Measurements from ENCODE around the gene SKIC2. TPM values are rescaled to one million over a fixed set of nuclear protein-coding genes. Genes with fewer than 3 reads are reported as not detected.

Gene SKIC2
- total and polyA plus RNA-seq, 10 of the 15 experiments (the other 5 are each of a cell fraction or from before 2014, with no cell fraction given): 3.3 to 79.2 (median 32.5) TPM

DNA sequence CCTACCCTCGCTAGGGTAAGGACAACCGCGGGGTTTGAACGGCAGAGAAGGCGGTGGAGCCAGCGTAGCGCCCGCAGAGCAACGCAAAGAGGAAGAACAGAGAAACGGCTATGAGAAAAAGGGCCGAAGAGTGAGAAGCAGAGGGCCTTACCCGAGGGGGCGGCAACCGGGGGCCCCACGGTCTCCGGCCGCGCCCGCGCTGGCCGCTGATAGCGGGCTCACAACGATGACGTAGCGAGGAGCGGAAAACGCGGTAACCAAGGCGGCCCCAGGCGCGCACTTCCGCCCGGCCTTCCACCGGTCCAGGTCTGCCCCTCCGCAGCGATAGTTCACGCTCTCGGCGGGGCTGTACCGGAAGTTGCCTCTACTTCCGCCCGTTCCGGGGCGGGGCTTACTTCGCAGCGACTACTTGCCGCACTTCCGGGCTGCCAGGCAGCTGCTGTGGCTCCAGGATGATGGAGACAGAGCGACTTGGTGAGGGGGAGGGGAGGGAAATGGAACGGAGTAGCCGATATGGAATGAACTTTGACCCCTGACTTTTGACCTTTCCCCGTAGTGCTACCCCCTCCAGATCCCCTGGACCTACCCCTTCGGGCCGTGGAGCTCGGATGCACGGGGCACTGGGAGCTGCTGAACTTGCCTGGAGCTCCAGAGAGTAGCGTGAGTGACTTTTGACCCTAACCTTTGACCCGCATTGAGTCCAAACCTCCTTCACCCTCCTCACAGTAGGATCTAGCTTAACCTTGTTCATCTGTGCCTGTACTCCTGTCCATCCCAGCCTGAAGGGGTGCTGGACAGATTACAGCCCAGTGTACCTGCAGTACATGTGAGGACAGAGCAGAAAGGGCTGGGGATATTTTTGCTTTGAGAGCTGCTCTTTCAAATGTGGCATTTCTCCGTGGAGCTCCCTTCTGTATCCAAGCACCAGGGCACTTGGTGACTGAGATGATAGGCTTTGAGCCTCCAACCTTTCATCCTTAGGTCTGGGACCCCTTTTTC lies at the start of gene SKIC2, which contains the start of gene NELFE (continued):
- TF ChIP-seq, protein P1, sequence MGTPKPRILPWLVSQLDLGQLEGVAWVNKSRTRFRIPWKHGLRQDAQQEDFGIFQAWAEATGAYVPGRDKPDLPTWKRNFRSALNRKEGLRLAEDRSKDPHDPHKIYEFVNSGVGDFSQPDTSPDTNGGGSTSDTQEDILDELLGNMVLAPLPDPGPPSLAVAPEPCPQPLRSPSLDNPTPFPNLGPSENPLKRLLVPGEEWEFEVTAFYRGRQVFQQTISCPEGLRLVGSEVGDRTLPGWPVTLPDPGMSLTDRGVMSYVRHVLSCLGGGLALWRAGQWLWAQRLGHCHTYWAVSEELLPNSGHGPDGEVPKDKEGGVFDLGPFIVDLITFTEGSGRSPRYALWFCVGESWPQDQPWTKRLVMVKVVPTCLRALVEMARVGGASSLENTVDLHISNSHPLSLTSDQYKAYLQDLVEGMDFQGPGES (IDR thresholded peaks at IDR 0.05): no peak
- TF ChIP-seq, protein P2, sequence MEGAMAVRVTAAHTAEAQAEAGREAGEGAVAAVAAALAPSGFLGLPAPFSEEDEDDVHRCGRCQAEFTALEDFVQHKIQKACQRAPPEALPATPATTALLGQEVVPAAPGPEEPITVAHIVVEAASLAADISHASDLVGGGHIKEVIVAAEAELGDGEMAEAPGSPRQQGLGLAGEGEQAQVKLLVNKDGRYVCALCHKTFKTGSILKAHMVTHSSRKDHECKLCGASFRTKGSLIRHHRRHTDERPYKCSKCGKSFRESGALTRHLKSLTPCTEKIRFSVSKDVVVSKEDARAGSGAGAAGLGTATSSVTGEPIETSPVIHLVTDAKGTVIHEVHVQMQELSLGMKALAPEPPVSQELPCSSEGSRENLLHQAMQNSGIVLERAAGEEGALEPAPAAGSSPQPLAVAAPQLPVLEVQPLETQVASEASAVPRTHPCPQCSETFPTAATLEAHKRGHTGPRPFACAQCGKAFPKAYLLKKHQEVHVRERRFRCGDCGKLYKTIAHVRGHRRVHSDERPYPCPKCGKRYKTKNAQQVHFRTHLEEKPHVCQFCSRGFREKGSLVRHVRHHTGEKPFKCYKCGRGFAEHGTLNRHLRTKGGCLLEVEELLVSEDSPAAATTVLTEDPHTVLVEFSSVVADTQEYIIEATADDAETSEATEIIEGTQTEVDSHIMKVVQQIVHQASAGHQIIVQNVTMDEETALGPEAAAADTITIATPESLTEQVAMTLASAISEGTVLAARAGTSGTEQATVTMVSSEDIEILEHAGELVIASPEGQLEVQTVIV (IDR thresholded peaks at IDR 0.05; ENCODE audit: borderline replicate concordance, partially characterized antibody): peak; percentile 97
- TF ChIP-seq, protein P3, sequence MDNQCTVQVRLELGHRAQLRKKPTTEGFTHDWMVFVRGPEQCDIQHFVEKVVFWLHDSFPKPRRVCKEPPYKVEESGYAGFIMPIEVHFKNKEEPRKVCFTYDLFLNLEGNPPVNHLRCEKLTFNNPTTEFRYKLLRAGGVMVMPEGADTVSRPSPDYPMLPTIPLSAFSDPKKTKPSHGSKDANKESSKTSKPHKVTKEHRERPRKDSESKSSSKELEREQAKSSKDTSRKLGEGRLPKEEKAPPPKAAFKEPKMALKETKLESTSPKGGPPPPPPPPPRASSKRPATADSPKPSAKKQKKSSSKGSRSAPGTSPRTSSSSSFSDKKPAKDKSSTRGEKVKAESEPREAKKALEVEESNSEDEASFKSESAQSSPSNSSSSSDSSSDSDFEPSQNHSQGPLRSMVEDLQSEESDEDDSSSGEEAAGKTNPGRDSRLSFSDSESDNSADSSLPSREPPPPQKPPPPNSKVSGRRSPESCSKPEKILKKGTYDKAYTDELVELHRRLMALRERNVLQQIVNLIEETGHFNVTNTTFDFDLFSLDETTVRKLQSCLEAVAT (IDR thresholded peaks at IDR 0.05): peak; percentile 97
- TF ChIP-seq IRF4 (IDR thresholded peaks at IDR 0.05; ENCODE audit: low read depth, low read length) (0 out of 2 replicates have a peak, but pooled peaks have one; percentile 6), CREM (IDR thresholded peaks at IDR 0.05; ENCODE audit: low read depth) (peak; percentile 99), SIX5 (IDR thresholded peaks at IDR 0.05; ENCODE audit: low read depth, low read length, severe bottlenecking) (peak; percentile 77), STAT3 (IDR thresholded peaks at IDR 0.05; ENCODE audit: low read depth, low read length) (no peak), MTA2 (IDR thresholded peaks at IDR 0.05; ENCODE audit: low read depth) (peak; percentile 94), BHLHE40 (IDR thresholded peaks at IDR 0.05; ENCODE audit: borderline replicate concordance in 1 of 2, low read depth in 2 of 2, low read length in 1 of 2) (peak; percentile 29 to 65; a peak in 2 of 4 replicates), POLR2AphosphoS2 (IDR thresholded peaks at IDR 0.05; ENCODE audit: low read depth, low read length) (peak; percentile 96), HDAC6 (IDR thresholded peaks at IDR 0.05; ENCODE audit: unreplicated experiment) (no peak), BMI1 (IDR thresholded peaks at IDR 0.05; ENCODE audit: borderline replicate concordance) (peak; percentile 49; the same call in 1 of the 2 replicates), ZNF622 (IDR thresholded peaks at IDR 0.05) (no peak), NBN (IDR thresholded peaks at IDR 0.05) (peak; percentile 93)
- TF ChIP-seq, protein P4, sequence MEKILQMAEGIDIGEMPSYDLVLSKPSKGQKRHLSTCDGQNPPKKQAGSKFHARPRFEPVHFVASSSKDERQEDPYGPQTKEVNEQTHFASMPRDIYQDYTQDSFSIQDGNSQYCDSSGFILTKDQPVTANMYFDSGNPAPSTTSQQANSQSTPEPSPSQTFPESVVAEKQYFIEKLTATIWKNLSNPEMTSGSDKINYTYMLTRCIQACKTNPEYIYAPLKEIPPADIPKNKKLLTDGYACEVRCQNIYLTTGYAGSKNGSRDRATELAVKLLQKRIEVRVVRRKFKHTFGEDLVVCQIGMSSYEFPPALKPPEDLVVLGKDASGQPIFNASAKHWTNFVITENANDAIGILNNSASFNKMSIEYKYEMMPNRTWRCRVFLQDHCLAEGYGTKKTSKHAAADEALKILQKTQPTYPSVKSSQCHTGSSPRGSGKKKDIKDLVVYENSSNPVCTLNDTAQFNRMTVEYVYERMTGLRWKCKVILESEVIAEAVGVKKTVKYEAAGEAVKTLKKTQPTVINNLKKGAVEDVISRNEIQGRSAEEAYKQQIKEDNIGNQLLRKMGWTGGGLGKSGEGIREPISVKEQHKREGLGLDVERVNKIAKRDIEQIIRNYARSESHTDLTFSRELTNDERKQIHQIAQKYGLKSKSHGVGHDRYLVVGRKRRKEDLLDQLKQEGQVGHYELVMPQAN (conservative IDR thresholded peaks at IDR 0.05): peak; percentile 88
- TF ChIP-seq, protein P5, sequence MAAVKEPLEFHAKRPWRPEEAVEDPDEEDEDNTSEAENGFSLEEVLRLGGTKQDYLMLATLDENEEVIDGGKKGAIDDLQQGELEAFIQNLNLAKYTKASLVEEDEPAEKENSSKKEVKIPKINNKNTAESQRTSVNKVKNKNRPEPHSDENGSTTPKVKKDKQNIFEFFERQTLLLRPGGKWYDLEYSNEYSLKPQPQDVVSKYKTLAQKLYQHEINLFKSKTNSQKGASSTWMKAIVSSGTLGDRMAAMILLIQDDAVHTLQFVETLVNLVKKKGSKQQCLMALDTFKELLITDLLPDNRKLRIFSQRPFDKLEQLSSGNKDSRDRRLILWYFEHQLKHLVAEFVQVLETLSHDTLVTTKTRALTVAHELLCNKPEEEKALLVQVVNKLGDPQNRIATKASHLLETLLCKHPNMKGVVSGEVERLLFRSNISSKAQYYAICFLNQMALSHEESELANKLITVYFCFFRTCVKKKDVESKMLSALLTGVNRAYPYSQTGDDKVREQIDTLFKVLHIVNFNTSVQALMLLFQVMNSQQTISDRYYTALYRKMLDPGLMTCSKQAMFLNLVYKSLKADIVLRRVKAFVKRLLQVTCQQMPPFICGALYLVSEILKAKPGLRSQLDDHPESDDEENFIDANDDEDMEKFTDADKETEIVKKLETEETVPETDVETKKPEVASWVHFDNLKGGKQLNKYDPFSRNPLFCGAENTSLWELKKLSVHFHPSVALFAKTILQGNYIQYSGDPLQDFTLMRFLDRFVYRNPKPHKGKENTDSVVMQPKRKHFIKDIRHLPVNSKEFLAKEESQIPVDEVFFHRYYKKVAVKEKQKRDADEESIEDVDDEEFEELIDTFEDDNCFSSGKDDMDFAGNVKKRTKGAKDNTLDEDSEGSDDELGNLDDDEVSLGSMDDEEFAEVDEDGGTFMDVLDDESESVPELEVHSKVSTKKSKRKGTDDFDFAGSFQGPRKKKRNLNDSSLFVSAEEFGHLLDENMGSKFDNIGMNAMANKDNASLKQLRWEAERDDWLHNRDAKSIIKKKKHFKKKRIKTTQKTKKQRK (IDR thresholded peaks at IDR 0.05; ENCODE audit: low read depth, low read length): no peak

All from GM12878 (cell line).